ENCODE data around the gene OR10H5.

- TF ChIP-seq CTCF (IDR thresholded peaks at IDR 0.05), result no peak
- TF ChIP-seq POLR2A (IDR thresholded peaks at IDR 0.05), result no peak
Observed at GRCh38 chr19:15776264-15776663, 11.2 kb upstream of the OR10H5 start.
